ENCODE data around the gene VCL.
"Not testable (repeated sequence)": the region's sequence is repeated elsewhere in the genome, so short reads cannot be mapped to it uniquely, and the experiment has no call there.

VCL gene

DNA sequence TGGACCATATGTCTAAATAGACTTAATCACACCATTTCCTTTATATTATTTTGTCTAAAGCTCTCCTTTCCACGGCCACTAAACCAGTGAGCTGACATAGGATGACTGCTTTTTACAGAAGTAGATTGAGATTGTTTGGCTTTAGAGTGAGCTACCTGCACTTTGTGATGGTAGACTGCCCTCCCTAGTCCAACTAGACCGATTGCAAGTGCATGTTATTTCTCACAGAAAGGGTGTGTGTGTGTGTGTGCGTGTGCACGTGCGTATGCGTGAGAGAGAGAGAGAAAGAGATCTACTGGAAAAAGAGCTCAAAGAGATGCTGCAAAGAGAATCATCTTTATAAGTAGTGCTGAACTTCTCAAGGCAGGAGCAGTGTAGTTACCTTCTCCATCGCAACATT is 60.7 kb downstream of the VCL start:
- H3K27ac ChIP-seq (ENCODE audit: low read length, poor library complexity, severe bottlenecking) = no peak overlapping the region
- no peak overlapping the region for H2BK120ac ChIP-seq (ENCODE audit: low read depth, low read length)
- H3K18ac ChIP-seq (ENCODE audit: low read depth in 1 of 2, low read length in 2 of 2) = no peak overlapping the region
- peak; percentile 55 for DNase-seq
- WGBS = 95% methylated on average over 7 of the region's 7 CpGs
- no peak overlapping the region for H3K4ac ChIP-seq (ENCODE audit: low read depth in 1 of 2, low read length in 2 of 2)
- H3K27me3 ChIP-seq (ENCODE audit: control insufficient read depth in 1 of 2, insufficient read depth in 1 of 2, low read length in 2 of 2) = no peaks in the 10 kb centered on the region
- no peak overlapping the region for H4K8ac ChIP-seq (ENCODE audit: low read length)
- no peaks in the 10 kb centered on the region for H3K79me1 ChIP-seq (replicated peaks; ENCODE audit: low read length, poor library complexity, severe bottlenecking)
- no peak overlapping the region for H2BK12ac ChIP-seq (ENCODE audit: low read length in 2 of 2)
- no peak overlapping the region for H2AK5ac ChIP-seq (ENCODE audit: low read length, severe bottlenecking)
- no peak overlapping the region for H4K91ac ChIP-seq (ENCODE audit: low read length)
- no peak overlapping the region for H2AFZ ChIP-seq (ENCODE audit: low read depth, low read length)
- H3K9ac ChIP-seq (ENCODE audit: low read length) = no peak overlapping the region
- H3K23ac ChIP-seq (ENCODE audit: low read length in 2 of 2) = no peak overlapping the region
- no peak overlapping the region for H3K14ac ChIP-seq (ENCODE audit: low read length in 2 of 2)
- H2BK15ac ChIP-seq (ENCODE audit: low read depth, poor library complexity, severe bottlenecking) = no peak overlapping the region
- H3K4me2 ChIP-seq (ENCODE audit: low read length, poor library complexity, severe bottlenecking) = no peak overlapping the region
- H3K9me3 ChIP-seq (ENCODE audit: control insufficient read depth, low read length) = peaks cover 5% of the 10 kb centered on the region
- H3K36me3 ChIP-seq (ENCODE audit: control insufficient read depth in 1 of 2, insufficient read depth in 2 of 2, low read depth in 1 of 2, low read length in 2 of 2) = peaks cover 12 to 21% of the 10 kb centered on the region in 2 experiments
- H2BK5ac ChIP-seq (ENCODE audit: low read depth, low read length, poor library complexity, severe bottlenecking) = no peak overlapping the region
- H3K4me3 ChIP-seq (ENCODE audit: insufficient read depth in 1 of 2, low read depth in 1 of 2, low read length in 2 of 2) = no peak overlapping the region
- H3K4me1 ChIP-seq (ENCODE audit: control insufficient read depth, insufficient read depth, low read depth, low read length) = peaks cover 6% of the 10 kb centered on the region

DNA sequence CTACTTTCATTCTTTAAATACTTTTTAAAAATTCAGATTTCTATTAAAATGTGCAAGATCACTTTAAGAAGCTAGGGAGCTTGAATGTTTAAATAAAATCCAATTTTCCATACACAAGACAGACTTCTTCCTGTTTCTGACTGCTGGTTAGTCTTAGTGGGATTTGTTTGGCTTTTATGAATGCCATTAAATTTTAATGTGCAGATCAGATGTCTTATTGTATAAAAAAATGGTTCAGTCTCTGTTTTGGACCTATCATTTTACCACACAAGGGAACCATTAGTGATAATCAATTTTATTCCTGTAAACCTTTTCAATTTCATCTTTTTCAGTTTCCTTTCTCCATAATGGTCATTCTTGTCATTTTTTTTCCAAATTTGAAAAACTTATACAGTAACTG is 63.2 kb downstream of the VCL start:
- no peak overlapping the region for H2BK5ac ChIP-seq (ENCODE audit: low read depth, low read length, poor library complexity, severe bottlenecking)
- no peaks in the 10 kb centered on the region for H3K27me3 ChIP-seq (ENCODE audit: control insufficient read depth in 1 of 2, insufficient read depth in 1 of 2, low read length in 2 of 2)
- H2BK120ac ChIP-seq (ENCODE audit: low read depth, low read length) = no peak overlapping the region
- no peak overlapping the region for H3K27ac ChIP-seq (ENCODE audit: low read length, poor library complexity, severe bottlenecking)
- H3K9me3 ChIP-seq (ENCODE audit: control insufficient read depth, low read length) = peaks cover 12% of the 10 kb centered on the region
- H3K18ac ChIP-seq (ENCODE audit: low read depth in 1 of 2, low read length in 2 of 2) = no peak overlapping the region
- no peak overlapping the region for H2BK12ac ChIP-seq (ENCODE audit: low read length in 2 of 2)
- no peak overlapping the region for H4K91ac ChIP-seq (ENCODE audit: low read length)
- H2AFZ ChIP-seq (ENCODE audit: low read depth, low read length) = no peak overlapping the region
- H3K4me2 ChIP-seq (ENCODE audit: low read length, poor library complexity, severe bottlenecking) = no peak overlapping the region
- peaks cover 2% of the 10 kb centered on the region for H3K79me1 ChIP-seq (replicated peaks; ENCODE audit: low read length, poor library complexity, severe bottlenecking)
- peaks cover 3% of the 10 kb centered on the region for H3K4me1 ChIP-seq (ENCODE audit: control insufficient read depth, insufficient read depth, low read depth, low read length)
- no peak for DNase-seq
- no peak overlapping the region for H3K14ac ChIP-seq (ENCODE audit: low read length in 2 of 2)
- H3K4me3 ChIP-seq (ENCODE audit: insufficient read depth in 1 of 2, low read depth in 1 of 2, low read length in 2 of 2) = no peak overlapping the region
- no peak overlapping the region for H4K8ac ChIP-seq (ENCODE audit: low read length)
- peaks cover 26 to 36% of the 10 kb centered on the region in 2 experiments for H3K36me3 ChIP-seq (ENCODE audit: control insufficient read depth in 1 of 2, insufficient read depth in 2 of 2, low read depth in 1 of 2, low read length in 2 of 2)
- no peak overlapping the region for H2BK15ac ChIP-seq (ENCODE audit: low read depth, poor library complexity, severe bottlenecking)
- H3K9ac ChIP-seq (ENCODE audit: low read length) = no peak overlapping the region
- no peak overlapping the region for H2AK5ac ChIP-seq (ENCODE audit: low read length, severe bottlenecking)
- H3K4ac ChIP-seq (ENCODE audit: low read depth in 1 of 2, low read length in 2 of 2) = no peak overlapping the region
- no peak overlapping the region for H3K23ac ChIP-seq (ENCODE audit: low read length in 2 of 2)

DNA sequence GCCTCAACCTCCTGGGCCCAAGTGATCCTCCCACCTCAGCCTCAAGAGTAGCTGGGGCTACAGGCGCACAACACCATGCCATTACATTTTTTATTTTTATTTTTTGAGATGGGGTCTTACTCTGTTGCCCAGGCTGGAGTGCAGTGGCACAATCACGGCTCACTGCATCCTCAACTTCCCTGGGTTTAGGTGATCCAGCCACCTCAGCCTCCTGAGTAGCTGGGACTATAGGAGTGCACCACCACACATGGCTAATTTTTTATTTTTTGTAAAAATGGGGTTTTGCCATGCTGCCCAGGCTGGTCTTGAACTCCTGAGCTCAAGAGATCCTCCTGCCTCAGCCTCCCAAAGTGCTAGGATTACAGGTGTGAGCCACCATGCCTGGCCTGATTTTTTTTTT is 64.1 kb downstream of the VCL start:
- H4K91ac ChIP-seq (ENCODE audit: low read length); H3K79me1 ChIP-seq (replicated peaks; ENCODE audit: low read length, poor library complexity, severe bottlenecking); DNase-seq; H3K4ac ChIP-seq (ENCODE audit: low read depth in 1 of 2, low read length in 2 of 2); H3K4me1 ChIP-seq (ENCODE audit: control insufficient read depth, insufficient read depth, low read depth, low read length); H2BK5ac ChIP-seq (ENCODE audit: low read depth, low read length, poor library complexity, severe bottlenecking); H3K14ac ChIP-seq (ENCODE audit: low read length in 2 of 2); H3K27me3 ChIP-seq (ENCODE audit: control insufficient read depth in 1 of 2, insufficient read depth in 1 of 2, low read length in 2 of 2); H3K27ac ChIP-seq (ENCODE audit: low read length, poor library complexity, severe bottlenecking); H2AFZ ChIP-seq (ENCODE audit: low read depth, low read length); H2BK15ac ChIP-seq (ENCODE audit: low read depth, poor library complexity, severe bottlenecking); H4K8ac ChIP-seq (ENCODE audit: low read length); H2AK5ac ChIP-seq (ENCODE audit: low read length, severe bottlenecking); H3K23ac ChIP-seq (ENCODE audit: low read length in 2 of 2); H3K18ac ChIP-seq (ENCODE audit: low read depth in 1 of 2, low read length in 2 of 2); H3K9ac ChIP-seq (ENCODE audit: low read length); H2BK120ac ChIP-seq (ENCODE audit: low read depth, low read length); H3K4me3 ChIP-seq (ENCODE audit: insufficient read depth in 1 of 2, low read depth in 1 of 2, low read length in 2 of 2); H2BK12ac ChIP-seq (ENCODE audit: low read length in 2 of 2); H3K4me2 ChIP-seq (ENCODE audit: low read length, poor library complexity, severe bottlenecking): not testable (repeated sequence)
- 95% methylated on average over 2 of the region's 2 CpGs for WGBS
- Histone ChIP-seq H3K9me3 (ENCODE audit: control insufficient read depth, low read length) (peaks cover 12% of the 10 kb centered on the region), H3K36me3 (ENCODE audit: control insufficient read depth in 1 of 2, insufficient read depth in 2 of 2, low read depth in 1 of 2, low read length in 2 of 2) (peaks cover 26 to 41% of the 10 kb centered on the region in 2 experiments)

DNA sequence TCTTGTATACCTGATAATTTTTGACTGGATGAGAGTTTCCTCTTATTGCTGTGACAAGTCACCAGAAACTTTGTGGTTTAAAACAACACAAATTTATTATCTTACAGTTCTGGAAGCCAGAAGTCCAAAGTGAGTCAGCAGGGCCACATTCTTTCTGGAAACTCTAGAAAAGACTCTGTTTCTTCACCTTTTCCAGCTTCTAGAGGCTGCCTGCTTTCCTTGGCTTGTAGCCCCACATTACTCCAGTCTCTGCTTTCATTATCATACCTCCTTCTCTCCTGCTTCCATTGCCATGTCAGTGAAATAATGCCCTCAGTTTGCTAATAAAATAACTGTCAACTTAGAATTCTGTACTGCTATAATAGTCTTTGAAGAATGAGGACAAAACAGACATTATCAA is 65.3 kb downstream of the VCL start:
- no peak overlapping the region for H2BK5ac ChIP-seq (ENCODE audit: low read depth, low read length, poor library complexity, severe bottlenecking)
- H2BK15ac ChIP-seq (ENCODE audit: low read depth, poor library complexity, severe bottlenecking) = no peak overlapping the region
- H2BK120ac ChIP-seq (ENCODE audit: low read depth, low read length) = no peak overlapping the region
- no peak overlapping the region for H3K18ac ChIP-seq (ENCODE audit: low read depth in 1 of 2, low read length in 2 of 2)
- H3K4me2 ChIP-seq (ENCODE audit: low read length, poor library complexity, severe bottlenecking) = no peak overlapping the region
- no peak overlapping the region for H3K14ac ChIP-seq (ENCODE audit: low read length in 2 of 2)
- H3K9ac ChIP-seq (ENCODE audit: low read length) = no peak overlapping the region
- no peak for DNase-seq
- no peaks in the 10 kb centered on the region for H3K27me3 ChIP-seq (ENCODE audit: control insufficient read depth in 1 of 2, insufficient read depth in 1 of 2, low read length in 2 of 2)
- H3K9me3 ChIP-seq (ENCODE audit: control insufficient read depth, low read length) = peaks cover 12% of the 10 kb centered on the region
- no peak overlapping the region for H4K8ac ChIP-seq (ENCODE audit: low read length)
- H3K23ac ChIP-seq (ENCODE audit: low read length in 2 of 2) = no peak overlapping the region
- no peak overlapping the region for H3K4ac ChIP-seq (ENCODE audit: low read depth in 1 of 2, low read length in 2 of 2)
- H3K4me1 ChIP-seq (ENCODE audit: control insufficient read depth, insufficient read depth, low read depth, low read length) = peaks cover 1% of the 10 kb centered on the region
- H3K36me3 ChIP-seq (ENCODE audit: control insufficient read depth in 1 of 2, insufficient read depth in 2 of 2, low read depth in 1 of 2, low read length in 2 of 2) = peaks cover 26 to 44% of the 10 kb centered on the region in 2 experiments
- H2AK5ac ChIP-seq (ENCODE audit: low read length, severe bottlenecking) = no peak overlapping the region
- H3K4me3 ChIP-seq (ENCODE audit: insufficient read depth in 1 of 2, low read depth in 1 of 2, low read length in 2 of 2) = no peak overlapping the region
- H3K27ac ChIP-seq (ENCODE audit: low read length, poor library complexity, severe bottlenecking) = no peak overlapping the region
- H4K91ac ChIP-seq (ENCODE audit: low read length) = no peak overlapping the region
- H2BK12ac ChIP-seq (ENCODE audit: low read length in 2 of 2) = no peak overlapping the region
- H3K79me1 ChIP-seq (replicated peaks; ENCODE audit: low read length, poor library complexity, severe bottlenecking) = peaks cover 2% of the 10 kb centered on the region
- no peak overlapping the region for H2AFZ ChIP-seq (ENCODE audit: low read depth, low read length)

Measured in mesenchymal stem cell (in vitro differentiated cells and primary cell).